ENCODE results near the gene FAM163B. TPM values are rescaled to one million over a fixed set of nuclear protein-coding genes. Genes with fewer than 3 reads are reported as not detected.

FAM163B gene
- total RNA-seq, 1 experiment from 2014 or later, result not detected

GRCh38 chr9:133547116-133547515 lies 62.1 kb downstream of the FAM163B start:
- DNase-seq (ENCODE audit: low read depth), result no peak

- DNase-seq (ENCODE audit: low read depth), result no peak
Observed at GRCh38 chr9:133546287-133546680, 62.9 kb downstream of the FAM163B start.

- no peak for DNase-seq (ENCODE audit: low read depth)
Observed at GRCh38 chr9:133545494-133546286, 63.5 kb downstream of the FAM163B start.

GRCh38 chr9:133543772-133544467 lies 65.3 kb downstream of the FAM163B start:
- no peak for DNase-seq (ENCODE audit: low read depth)

- DNase-seq (ENCODE audit: low read depth), result no peak
Observed at GRCh38 chr9:133542002-133542401, 67.2 kb downstream of the FAM163B start.

GRCh38 chr9:133540698-133541025 lies 68.5 kb downstream of the FAM163B start:
- no peak for DNase-seq (ENCODE audit: low read depth)

GRCh38 chr9:133539991-133540697 lies 69.0 kb downstream of the FAM163B start:
- no peak for DNase-seq (ENCODE audit: low read depth)

GRCh38 chr9:133538851-133539833 lies 70.0 kb downstream of the FAM163B start:
- no peak for DNase-seq (ENCODE audit: low read depth)

GRCh38 chr9:133538176-133538575 lies 71.0 kb downstream of the FAM163B start:
- DNase-seq (ENCODE audit: low read depth), result no peak

- DNase-seq (ENCODE audit: low read depth), result no peak
Observed at GRCh38 chr9:133537257-133537656, 71.9 kb downstream of the FAM163B start.

GRCh38 chr9:133536536-133536935 lies 72.7 kb downstream of the FAM163B start:
- no peak for DNase-seq (ENCODE audit: low read depth)

GRCh38 chr9:133536080-133536479 lies 73.1 kb downstream of the FAM163B start:
- DNase-seq (ENCODE audit: low read depth), result no peak

GRCh38 chr9:133535306-133535877 lies 73.8 kb downstream of the FAM163B start:
- no peak for DNase-seq (ENCODE audit: low read depth)

- DNase-seq (ENCODE audit: low read depth), result peak; percentile 63
Observed at GRCh38 chr9:133534346-133535291, 74.6 kb downstream of the FAM163B start, which contains the start of gene ADAMTSL2. Gene ADAMTSL2, plus strand, starts transcription at chr9:133534704. Its CDS starts 2,009 bp downstream, at chr9:133536713.

GRCh38 chr9:133533857-133534256 lies 75.3 kb downstream of the FAM163B start:
- no peak for DNase-seq (ENCODE audit: low read depth)

- DNase-seq (ENCODE audit: low read depth), result peak; percentile 39
Observed at GRCh38 chr9:133532937-133533668, 76.1 kb downstream of the FAM163B start.

GRCh38 chr9:133531293-133531692 lies 77.9 kb downstream of the FAM163B start:
- DNase-seq (ENCODE audit: low read depth), result no peak

- no peak for DNase-seq (ENCODE audit: low read depth)
Observed at GRCh38 chr9:133529874-133530273, 79.3 kb downstream of the FAM163B start.

- no peak for DNase-seq (ENCODE audit: low read depth)
Observed at GRCh38 chr9:133529457-133529856, 79.7 kb downstream of the FAM163B start.

Measured in M059J (cell line).